NB4 (cell line): ENCODE results near the gene CXCR1.

Source experiments
- DNase-seq: peaks from one replicate; pipeline ENCODE4 v3.0.0; 2010; ENCODE audit warnings: low read depth
- H3K4me3 ChIP-seq: one replicate; pipeline ENCODE4 v1.5.1; 2011; ENCODE audit warnings: mild to moderate bottlenecking, low read depth, low read length, moderate library complexity
- CTCF ChIP-seq: IDR thresholded peaks from one replicate; pipeline ENCODE4 v1.5.1; 2012; ENCODE audit warnings: low read depth, low read length
- MYC ChIP-seq: IDR thresholded peaks from 2 replicates; pipeline ENCODE4 v1.6.1; 2011; ENCODE audit warnings: low read depth, low read length
- POLR2A ChIP-seq: IDR thresholded peaks from 2 replicates; pipeline ENCODE4 v1.6.1; 2011; ENCODE audit warnings: mild to moderate bottlenecking; ENCODE audit not compliant: insufficient read length; ENCODE audit errors: extremely low read depth
- TF ChIP-seq, protein P1 (sequence below): IDR thresholded peaks from 2 replicates; pipeline ENCODE4 v1.6.1; 2011; ENCODE audit warnings: low read depth, low read length

The CXCR1 gene

GRCh38 chr2:218186876-218187275, 20.1 kb upstream of the CXCR1 start:
- H3K4me3 ChIP-seq, result no peak overlapping the region
- TF ChIP-seq CTCF, result no peak
- TF ChIP-seq POLR2A, result no peak
- no peak for TF ChIP-seq MYC
- TF ChIP-seq, protein P1, sequence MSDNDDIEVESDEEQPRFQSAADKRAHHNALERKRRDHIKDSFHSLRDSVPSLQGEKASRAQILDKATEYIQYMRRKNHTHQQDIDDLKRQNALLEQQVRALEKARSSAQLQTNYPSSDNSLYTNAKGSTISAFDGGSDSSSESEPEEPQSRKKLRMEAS, result no peak
- DNase-seq, result no peak

GRCh38 chr2:218186355-218186766, 19.6 kb upstream of the CXCR1 start:
- peak; percentile 86 for DNase-seq
- no peak overlapping the region for H3K4me3 ChIP-seq
- TF ChIP-seq POLR2A, result no peak
- TF ChIP-seq, protein P1, result peak; percentile 68
- TF ChIP-seq CTCF, result peak; percentile 81
- peak; percentile 74 for TF ChIP-seq MYC

DNA sequence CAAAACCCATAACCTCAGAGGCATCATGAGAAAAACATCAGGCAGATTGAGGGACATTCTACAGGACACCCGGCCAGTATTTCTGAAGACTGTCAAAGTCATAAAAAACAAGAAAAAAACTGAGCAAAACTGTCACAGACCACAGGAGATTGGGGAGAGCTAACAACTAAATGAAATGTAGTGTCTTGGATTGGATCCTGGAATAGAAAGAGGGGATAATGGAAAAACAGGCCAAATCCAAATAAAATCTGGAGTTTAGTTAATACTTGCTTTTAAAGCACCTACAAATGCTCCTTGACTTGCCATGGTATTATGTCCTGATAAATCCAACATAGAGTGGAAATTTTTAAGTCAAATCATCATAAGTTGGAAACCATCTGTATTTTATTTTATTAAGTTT, 17.6 kb upstream of the CXCR1 start:
- DNase-seq, result no peak
- H3K4me3 ChIP-seq, result no peak overlapping the region
- TF ChIP-seq POLR2A (no peak), CTCF (no peak), MYC (no peak)
- TF ChIP-seq, protein P1, result no peak

- no peak for DNase-seq
- TF ChIP-seq, protein P1, result no peak
- TF ChIP-seq MYC, result no peak
- no peak for TF ChIP-seq CTCF
- no peak for TF ChIP-seq POLR2A
- H3K4me3 ChIP-seq, result no peak overlapping the region
Measured at GRCh38 chr2:218180467-218181114, 13.8 kb upstream of the CXCR1 start.

- DNase-seq, result no peak
- H3K4me3 ChIP-seq, result no peak overlapping the region
- TF ChIP-seq CTCF, result no peak
- no peak for TF ChIP-seq POLR2A
- TF ChIP-seq, protein P1, result no peak
- no peak for TF ChIP-seq MYC
Measured at GRCh38 chr2:218179782-218180181, 13.0 kb upstream of the CXCR1 start.
